HG03469 (cell line): Measurements from ENCODE around the gene PHF13.

Experiments used
- ATAC-seq: cut with Tn5 transposase; IDR thresholded peaks from one replicate; pipeline ENCODE4 v1.9.1; 2021; ENCODE audit warnings: mild to moderate bottlenecking, moderate library complexity, moderate number of reproducible peaks; ENCODE audit not compliant: unreplicated experiment

PHF13 gene

DNA sequence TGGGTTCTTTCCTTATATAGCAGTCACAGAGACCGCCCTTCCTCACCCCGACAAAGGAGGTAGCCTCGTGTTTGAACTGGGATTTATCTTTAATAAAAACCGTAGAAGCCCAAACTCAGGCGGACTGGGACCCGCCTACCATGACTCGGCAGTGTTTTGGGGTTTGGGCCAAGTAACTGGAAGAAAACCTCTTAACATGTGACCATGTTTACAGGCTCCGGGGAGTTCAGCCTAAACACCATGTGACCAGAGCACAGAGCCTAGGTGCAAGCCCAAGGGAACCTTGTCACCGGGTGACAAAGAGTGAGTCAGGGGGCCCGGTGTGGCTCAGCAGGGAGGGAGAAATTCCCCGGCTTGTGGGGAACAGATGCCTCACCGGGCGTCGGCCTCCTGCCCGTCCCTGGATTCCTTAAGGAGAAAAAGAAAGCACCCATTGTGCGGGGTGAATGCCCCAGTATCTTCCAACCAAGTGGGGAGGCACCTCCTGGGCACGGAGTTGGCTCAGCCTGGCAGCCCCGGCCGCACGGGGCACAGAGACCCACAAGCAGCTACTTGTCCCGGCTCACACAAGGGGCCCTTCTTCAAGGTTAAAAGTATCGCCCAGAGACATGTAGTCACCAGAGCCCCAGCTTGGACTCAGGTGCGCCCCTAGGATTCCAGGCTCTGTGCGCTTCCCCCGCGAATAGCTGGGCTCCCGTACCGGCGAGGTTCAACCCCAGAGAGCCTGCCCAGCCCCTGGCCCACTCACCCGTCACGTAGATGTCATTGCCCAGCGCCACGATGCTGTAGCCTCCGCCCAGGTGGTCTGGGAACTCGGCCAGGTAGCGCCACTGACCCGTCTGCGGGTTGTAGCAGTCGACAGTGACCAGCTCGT, 12.2 kb upstream of the PHF13 start:
- no peak for ATAC-seq

DNA sequence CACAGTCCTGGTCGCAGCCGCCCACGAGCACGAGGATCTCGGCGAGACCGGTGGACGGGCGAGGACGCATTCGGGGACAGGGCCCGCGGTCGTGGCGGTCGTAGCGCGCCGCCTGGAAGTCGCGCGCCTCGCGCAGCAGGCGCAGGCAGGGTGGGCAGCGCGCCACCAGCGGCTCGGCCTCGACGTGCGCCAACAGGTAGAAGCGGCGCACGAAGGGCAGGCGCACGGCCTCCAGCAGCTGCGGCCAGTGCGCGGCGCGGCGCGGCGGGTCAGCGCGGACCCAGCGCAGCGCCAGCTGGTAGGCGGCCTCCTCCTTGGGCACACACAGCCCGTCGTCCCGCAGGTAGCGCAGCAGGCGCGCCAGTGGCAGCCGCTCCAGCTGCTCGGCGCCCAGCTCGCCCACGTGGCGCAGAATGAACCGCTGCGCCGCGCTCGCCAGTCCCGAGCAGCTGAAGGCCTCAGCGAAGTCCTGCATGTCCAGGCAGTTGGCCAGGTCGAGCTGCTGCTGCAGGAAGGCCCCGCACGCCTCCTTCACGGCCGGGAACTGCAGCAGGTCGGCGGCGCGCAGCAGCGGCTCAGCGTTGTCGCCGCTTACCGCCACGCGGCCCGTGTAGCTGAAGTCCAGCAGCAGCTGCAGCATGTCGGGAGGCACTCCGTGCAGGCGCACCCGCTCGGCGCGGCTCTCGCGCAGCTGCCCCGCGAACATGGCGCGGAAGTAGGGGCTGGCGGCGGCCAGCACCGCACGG, 11.4 kb upstream of the PHF13 start:
- peak; percentile 5 for ATAC-seq

DNA sequence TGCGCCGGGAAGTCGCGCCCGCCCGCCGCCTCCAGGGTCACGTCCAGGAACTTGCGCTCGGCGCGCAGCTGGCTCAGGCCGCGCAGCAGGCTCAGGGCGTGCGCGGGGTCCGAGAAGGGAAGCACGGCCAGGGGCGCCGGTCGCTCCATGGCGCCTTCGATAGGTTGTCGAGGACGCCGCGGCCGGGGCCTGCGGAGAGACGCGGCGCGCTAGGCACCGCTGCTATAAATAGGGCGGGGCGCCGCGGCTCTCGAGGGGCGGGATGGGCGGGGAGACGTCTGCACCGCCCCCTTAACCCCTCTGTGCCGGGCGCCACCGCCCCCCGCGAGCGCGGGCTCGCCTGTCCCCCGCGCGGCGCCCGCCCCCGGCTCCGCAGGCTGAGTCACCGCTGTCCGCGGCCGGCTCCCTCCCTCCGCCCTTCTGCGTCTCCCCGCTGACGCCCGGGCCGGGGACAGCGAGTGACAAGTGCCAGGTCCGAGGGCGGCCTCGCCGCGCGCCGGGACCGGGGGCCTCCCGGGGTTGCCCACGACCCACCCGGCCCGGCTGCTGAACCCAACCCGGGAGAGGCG, 10.8 kb upstream of the PHF13 start, which contains the start of gene KLHL21:
Gene KLHL21 (minus strand): TSS at position 201 of the 569 bp plus-strand sequence. CDS start 52 bp downstream, at position 149.
- peak; percentile 30 for ATAC-seq

DNA sequence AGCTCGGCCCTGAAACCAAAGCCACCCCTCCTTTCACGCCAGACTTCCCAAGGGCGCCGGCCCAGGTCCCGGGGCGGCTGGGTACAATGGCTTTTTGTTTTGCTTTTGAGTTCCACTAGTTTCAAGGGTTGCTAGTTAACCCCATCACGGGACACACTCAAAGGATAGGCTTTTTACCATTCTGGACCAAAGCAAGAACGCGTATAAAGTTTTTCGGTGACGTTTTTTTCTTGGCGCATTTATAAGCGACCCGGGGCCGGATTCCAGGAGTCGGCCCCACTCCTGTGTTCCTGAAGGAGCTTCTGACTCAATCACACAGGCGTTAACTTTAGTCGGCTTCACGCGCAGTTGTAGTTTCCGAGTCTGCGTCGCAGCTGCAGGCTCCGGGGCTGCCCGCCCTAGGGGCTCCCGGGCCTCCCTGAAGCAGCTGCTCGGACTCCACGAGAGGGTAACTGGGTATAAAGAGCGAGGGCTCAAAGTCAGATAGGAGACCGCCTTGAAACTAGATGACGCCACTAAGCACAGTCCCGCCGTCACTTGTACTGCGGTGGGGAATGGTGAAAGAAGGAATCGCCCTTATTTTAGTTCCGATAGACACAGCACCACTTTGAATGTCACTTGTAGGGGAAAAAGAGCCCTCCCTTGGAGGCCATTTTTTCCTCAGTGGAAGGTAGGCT, 10.2 kb upstream of the PHF13 start:
- peak; percentile 3 for ATAC-seq

DNA sequence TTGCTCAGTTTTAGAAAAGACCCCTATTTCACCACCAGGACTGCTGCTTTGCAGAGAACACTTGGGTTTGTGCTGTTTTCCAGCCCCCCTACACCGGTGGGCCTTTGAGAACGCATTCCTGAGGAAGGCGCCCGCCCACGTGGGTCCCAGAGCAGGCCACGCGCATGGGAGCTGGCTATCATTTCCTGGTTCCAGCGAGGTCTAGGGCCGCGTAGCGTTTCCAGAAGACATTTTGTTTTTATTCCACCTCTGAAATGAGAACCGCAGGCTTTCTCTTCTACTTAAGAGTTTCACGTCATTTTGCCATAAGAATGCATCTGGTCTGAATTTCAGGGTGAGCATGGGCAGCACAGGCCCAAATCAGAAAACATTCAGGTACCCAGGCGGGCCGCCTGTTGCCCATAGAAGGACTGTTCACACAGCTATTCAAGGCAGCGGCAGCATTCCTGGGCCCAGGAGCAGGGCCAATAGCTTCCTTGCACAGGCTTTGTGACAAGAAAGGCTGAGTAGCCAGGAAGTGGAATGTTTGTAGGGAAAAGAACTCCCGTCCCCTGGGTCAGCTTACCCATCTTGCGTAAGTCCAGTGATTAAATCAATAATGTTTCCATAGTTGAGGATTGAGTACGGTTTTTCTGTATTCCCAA, 9.5 kb upstream of the PHF13 start:
- no peak for ATAC-seq

DNA sequence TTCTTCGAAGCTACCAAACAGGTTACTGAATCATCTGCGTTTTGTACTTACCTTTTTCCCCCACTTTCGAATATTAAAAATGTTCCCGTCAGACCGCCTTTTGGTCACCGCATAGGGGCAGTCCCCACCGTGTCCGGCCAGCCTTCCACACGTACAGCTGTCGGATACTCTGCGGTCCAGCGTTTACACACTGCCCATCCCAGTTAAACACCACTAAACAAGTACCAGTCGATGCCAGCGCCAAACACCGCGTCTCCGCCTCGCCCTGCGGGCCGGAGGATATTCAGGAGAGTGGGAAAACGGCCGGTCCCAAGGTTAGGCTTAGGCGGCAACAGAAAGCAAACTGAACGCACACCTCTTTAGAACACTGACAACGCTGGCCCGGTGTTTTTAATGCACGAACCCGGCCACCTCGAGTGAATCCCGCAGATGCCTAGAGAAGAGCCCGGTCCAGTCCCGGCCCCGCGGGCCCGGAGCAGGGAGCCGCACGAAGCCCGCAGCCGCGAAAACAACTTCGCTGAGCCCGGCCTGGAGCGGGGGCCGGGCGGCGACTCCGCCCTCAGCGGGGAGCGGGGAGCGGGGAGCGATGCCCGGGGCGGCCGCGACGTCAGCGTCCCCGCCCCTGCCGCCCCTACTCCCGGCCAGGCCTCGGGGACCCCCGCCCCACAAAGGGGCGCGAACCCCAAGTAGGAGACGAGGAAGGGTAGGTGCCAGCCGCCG, 730 bp upstream of the PHF13 start:
- peak; percentile 16 for ATAC-seq

DNA sequence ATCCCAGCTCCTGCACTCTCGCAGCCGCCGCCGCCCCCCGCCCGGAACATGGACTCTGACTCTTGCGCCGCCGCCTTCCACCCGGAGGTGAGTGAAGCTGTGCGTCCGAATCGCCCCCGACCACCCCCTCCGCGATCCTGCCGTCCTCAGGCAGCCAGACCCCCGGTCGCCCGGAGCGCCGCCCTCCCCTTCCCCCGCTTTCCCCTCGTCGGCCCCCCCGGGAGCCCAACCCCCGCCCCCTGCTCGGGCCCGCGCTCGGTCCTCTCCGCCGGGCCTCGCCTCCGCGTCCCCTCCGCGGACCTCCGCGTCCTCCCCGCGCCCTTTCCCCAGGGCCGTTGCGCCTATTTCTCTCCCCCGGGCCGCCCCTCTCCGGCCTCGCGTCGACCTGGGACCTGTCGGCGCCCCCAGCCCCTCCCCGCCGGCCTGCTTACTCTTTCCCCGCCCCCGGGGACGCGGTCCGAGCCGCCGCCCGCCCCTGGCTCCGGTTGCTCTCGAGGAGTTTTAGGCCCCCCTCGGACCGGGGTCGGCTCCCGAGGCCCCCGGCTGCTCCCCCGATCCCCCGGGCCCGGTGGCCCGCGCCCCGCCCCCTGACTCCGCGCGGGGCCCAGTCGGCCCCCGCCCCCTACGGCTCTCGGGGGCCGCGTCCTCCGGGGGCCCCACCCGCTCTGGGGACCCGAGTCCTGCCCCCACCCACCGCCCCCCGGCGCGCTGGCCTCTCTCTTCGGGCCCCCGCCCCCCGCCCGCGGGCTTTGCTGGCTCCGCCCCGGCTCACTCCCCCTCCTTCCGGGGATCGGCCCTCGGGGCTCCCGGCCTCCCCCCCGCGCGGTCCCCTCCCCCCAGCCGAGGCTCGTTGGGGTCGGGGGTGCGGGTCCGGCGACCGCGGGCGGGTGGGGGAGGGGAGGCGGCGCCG, 743 bp downstream of the PHF13 start:
- ATAC-seq = no peak

DNA sequence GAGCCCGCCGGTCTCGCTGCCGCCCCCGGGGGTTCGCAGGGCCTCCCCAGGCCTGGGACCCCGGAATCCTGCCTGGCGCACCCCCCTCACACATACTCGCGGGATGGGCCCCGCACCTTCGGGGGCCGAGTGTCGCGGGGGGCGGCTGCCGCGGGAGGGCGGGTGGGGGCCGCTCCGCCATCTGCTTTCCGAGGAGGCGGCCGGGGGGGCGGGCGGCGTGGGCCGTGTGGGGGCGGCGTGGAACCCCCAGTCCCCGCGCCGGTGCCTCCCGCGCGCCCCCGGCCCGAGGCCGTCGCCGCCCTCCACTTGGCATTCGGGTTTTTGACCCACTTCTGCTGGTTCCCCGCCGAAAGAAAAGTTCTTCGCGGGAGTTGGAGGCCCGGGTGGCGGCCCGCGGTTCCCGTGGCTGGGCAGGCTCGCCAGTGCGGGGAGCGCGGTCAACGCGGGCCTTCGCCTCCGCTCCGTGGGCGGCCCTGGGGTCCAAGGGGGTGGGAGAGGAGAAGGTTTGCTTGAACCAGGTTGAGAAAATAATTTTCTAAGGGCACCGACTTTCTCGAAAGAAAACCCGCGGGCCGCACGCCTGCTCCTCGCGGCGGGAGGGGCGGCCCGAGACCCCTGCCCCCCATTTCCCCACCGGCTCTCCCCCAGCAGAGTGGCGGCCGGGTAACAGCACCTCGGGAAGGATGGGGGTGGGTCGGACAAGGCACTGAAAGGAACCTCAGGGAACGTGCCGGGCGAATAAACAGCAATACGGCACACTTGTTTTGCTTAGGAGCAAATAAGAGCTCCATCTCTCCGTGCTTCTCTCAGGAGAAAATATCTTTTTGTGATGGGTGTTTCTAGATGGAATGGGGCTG, 1.6 kb downstream of the PHF13 start:
- no peak for ATAC-seq

DNA sequence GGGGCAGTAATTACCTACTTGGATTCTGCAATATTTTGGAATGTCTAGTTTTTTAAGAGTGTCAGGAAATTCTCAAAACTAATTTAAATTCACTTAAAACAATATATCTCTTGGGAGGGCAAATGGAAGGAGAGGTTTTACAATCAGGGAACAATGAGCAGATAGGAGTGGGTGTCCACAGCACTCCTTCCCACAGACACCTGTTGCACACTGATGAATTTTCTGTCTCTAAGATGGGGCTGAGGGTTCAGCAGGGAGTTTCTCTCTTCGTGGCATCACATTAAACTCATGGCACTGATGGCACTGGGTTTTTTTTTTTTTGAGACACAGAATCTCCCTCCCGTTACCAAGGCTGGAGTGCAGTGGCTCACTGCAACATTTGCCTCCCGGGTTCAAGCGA, 5.5 kb downstream of the PHF13 start:
- ATAC-seq = no peak

DNA sequence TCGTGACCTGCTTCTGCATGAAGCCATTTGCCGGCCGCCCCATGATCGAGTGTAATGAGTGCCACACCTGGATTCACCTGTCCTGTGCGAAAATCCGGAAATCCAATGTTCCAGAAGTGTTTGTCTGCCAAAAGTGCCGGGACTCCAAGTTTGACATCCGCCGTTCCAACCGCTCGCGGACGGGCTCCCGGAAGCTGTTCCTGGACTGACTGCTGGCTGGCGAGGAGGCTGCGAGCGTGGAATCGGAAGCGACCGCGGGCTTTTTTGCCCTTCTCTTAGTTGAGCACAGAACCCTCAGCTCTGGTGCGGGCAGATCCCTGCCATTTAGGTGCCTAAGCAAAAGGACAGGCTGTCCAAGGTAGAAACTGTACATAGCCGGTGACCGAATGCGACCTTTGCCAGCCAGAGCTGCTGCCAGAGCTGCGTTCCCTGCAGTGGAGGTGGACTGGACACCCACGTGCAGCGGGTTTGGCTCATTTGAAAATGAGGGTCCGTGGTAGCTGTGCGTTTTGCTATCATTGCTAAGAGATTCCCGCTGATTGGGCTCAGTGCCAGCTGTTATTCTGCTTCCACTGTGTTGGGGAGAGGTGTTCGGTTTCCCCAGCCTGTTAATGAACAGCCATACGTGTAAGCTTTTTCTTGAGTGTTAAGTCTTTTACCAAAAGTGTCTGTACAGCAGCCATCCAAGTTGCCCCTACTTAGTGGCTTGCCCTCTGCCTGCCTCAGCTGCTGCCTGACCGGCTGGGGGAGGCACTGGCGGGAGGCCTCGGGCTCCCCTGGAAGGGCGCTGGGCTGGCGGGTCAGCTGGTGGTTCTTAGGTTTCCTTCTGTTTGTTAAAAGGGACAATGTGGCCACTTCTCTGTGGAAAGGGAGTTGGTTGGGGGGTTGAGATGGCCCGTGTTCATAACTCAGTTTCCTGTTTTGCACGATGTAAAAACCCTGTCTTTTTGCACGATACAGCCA, 8.2 kb downstream of the PHF13 start:
- ATAC-seq = no peak

DNA sequence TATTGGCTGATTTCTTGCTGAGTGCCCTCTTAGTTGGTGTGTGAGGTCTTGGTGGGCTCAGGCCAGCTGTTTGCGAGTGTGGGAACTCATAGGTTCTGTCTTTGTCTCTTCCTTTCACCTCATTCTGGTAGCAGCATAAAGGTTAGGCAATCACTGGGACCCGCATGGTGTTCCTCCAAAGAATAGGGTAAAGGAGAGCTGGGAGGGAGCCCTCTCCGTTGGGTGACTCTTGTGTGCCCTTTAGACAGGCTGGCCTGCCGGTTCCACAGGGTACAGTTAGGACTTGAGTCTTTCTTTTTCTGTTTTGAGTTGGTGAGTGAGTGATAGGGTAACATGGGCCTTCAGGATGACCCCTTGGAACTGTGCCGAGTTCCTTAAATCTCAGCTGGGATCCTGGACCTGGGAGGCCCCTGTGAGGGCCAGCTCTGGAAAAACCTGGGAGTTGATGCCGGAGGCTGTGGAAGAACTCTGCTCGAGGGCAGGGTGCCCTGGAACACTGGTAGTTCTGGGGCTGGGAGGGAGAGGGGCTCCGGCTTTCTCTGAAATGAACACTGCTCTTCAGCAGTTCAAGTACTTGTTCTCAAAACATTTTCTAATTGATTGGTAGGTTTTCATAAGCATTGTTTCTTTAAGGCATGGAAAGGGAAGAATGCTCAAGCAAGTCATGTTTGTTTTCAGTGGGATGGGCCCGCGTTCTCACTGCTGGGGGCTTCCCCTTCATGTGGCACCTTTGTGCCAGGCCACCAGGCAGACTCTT, 9.0 kb downstream of the PHF13 start:
- no peak for ATAC-seq

DNA sequence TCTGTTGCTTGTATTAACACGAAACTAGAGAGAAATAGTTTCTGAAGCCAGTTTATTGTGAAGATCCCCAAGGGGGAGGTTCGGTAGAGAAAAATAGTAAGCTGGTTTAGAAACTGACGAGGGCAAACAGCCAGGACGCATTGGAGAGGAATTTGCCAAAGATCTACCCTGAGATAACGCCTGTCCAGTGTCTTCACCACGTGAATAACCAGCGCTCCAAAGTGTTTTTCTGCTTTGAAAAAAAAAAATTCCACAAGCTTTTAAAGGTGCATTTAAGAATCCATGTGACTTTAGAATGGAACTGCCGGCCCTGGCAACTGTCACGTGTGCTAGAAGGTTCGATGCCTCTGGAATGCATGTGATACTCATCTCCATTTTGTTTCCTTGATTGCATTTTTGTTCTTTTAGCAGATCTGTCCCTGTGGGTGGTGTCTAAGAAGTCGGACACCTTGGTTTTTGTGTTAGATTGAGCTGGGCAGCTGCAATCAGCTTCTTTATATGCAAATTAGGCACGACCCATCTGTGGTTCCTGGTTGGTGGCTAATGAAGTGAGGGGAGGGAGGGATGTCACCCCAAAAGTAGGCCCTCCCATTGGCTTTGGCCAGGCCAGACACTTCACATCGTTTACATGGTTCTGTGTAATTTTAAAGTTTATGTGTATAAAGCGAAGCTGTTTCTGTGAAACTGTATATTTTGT, 9.9 kb downstream of the PHF13 start:
- no peak for ATAC-seq

DNA sequence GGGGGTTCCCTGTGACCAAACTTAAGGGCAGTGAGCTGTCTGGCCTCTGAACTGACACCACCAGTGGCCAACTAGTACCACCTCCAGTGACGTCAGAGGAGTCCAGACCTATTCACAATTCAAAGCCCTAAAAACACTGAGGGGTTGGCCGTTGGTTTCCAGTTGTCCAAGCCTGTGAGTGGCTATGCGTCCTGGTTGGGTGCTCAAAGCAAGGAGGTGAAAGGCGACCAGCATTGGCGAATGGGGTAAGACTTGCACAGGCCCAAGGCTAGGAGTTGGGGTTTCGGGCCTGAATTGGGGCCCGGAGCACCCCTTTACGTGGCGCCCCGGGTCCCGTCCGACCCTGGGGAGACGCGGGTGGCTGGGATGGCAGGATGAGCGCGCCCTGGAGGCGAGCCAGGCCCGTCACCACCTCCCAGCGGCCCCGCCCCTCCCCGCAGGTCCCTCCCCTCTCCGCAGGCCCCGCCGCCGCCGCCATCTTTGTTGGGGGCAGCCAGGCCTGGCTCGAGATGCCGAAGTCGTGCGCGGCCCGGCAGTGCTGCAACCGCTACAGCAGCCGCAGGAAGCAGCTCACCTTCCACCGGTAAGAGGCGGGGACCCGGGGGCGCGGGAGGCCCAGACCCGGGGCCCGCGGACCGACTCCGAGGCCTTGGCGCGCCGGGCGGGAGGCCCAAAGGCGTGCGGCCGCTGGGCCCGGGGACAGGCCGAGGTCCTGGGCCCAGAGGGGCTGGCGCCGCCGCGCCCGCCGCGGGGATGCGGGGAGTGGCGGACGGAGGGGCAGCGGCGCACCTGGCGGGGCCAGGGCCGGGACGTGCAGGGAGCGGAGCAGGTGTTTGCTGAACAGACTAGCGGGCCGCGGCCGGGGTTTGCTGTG, 11.4 kb downstream of the PHF13 start, which contains the start of gene THAP3:
Gene THAP3 (plus strand): TSS at position 159 of the 874 bp plus-strand sequence. CDS start 351 bp downstream, at position 510.
- peak; percentile 44 for ATAC-seq

DNA sequence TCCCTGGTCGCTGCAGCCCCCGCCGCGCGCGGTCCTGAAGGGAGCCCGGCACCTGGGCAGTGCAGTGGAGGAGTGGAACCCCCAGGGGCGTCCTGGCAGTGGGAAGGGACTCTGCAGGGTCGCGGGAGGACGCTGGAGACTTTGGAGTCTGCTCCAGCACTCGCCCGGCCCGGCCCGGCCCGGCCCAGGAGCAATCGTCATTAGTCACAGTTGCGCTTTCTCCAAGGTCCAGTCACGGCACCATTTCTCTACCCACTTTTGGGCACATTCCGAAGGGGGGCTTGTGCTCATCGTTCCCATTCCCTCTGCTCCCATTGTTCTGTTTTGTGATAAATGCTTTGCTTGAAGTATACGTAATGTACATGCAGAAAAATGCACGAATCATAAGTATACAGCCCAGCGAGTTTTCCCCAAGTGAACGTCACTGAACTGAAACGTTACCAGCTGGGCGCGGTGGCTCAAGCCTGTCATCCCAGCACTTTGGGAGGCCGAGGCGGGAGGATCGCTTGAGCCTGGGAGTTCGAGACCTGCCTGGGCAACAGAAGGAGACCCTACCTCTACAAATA, 12.1 kb downstream of the PHF13 start:
- no peak for ATAC-seq
